Measurements from ENCODE around the gene PAPPA2. TPM values are rescaled to one million over a fixed set of nuclear protein-coding genes. Genes with fewer than 3 reads are reported as not detected.

The PAPPA2 gene
- total RNA-seq, 4 donors from 2014 or later: 0.55 to 3.3 (median 2.2) TPM; not detected in 1

DNA sequence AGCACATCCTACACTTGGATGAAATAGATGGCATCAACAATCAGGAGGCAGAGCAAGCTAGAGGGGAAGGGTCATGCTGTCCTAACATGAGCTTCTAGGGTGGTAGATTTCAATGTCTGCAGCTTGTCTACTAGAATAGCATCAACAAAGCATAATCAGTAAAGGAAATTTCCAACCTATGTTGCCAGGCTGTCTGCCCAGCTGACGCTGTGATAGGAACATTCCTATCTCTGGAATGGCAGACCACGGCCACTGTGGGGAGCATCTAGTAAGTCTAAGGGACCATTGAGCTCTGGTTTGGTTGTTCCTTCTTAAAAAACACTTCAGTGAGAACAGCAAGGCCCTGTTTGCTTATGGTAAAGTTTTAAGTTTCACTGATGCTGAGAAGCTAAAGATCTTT, 206.8 kb downstream of the PAPPA2 start:
- intact Hi-C loops (cut with DNase I; ENCODE audit: low total_unique reads) (no loop called here), in situ Hi-C loops (cut with MboI; ENCODE audit: low pct_ligation_motif_present in 1 of 4, low pct_unique_long_range_greater_than_20kb in 1 of 4, low sequenced_read_pairs in 3 of 4) (no loop called here)
- H3K4me3 ChIP-seq: no peak overlapping the region
- H3K27ac ChIP-seq: no peak overlapping the region
- no peaks in the 10 kb centered on the region for H3K4me1 ChIP-seq
- no peaks in the 10 kb centered on the region for H3K36me3 ChIP-seq
- H3K9me3 ChIP-seq: no peaks in the 10 kb centered on the region
- H3K27me3 ChIP-seq: no peaks in the 10 kb centered on the region
- TF ChIP-seq, protein P1, sequence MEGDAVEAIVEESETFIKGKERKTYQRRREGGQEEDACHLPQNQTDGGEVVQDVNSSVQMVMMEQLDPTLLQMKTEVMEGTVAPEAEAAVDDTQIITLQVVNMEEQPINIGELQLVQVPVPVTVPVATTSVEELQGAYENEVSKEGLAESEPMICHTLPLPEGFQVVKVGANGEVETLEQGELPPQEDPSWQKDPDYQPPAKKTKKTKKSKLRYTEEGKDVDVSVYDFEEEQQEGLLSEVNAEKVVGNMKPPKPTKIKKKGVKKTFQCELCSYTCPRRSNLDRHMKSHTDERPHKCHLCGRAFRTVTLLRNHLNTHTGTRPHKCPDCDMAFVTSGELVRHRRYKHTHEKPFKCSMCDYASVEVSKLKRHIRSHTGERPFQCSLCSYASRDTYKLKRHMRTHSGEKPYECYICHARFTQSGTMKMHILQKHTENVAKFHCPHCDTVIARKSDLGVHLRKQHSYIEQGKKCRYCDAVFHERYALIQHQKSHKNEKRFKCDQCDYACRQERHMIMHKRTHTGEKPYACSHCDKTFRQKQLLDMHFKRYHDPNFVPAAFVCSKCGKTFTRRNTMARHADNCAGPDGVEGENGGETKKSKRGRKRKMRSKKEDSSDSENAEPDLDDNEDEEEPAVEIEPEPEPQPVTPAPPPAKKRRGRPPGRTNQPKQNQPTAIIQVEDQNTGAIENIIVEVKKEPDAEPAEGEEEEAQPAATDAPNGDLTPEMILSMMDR (IDR thresholded peaks at IDR 0.05): no peak
- TF ChIP-seq EP300 (IDR thresholded peaks at IDR 0.05; ENCODE audit: low read depth) (no peak), POLR2AphosphoS5 (IDR thresholded peaks at IDR 0.05) (no peak), POLR2A (IDR thresholded peaks at IDR 0.05) (no peak)
- DNase-seq: no peak
- WGBS, 2 donors (ENCODE audit: low coverage in 1 of 2): 63% methylated on average over 2 of the region's 2 CpGs; no CpG with 5 or more reads in 1 of the 2 donors

DNA sequence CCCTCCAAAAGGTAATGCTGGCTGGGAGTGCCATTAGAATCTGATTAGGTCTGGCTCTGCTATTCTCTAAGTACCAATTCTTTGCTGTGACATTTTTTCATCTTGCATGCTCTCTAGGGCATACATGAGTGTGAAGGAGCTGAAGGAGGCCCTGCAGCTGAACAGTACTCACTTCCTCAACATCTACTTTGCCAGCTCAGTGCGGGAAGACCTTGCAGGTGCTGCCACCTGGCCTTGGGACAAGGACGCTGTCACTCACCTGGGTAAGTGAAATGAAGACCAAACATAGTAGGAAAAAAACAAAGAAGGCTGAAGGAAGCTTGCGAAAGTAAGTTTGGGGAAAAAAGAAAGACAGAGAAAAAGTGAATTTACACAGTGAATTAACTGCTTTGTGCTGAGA, 207.9 kb downstream of the PAPPA2 start:
- Histone ChIP-seq H3K4me1 (no peaks in the 10 kb centered on the region), H3K9me3 (no peaks in the 10 kb centered on the region), H3K27ac (no peak overlapping the region), H3K4me3 (no peak overlapping the region), H3K27me3 (no peaks in the 10 kb centered on the region), H3K36me3 (no peaks in the 10 kb centered on the region)
- in situ Hi-C loops (cut with MboI; ENCODE audit: low pct_ligation_motif_present in 1 of 4, low pct_unique_long_range_greater_than_20kb in 1 of 4, low sequenced_read_pairs in 3 of 4): no loop called here
- 56 to 71% methylated on average over 2 to 3 of the region's 3 CpGs for whole genome bisulfite sequencing, 2 donors (ENCODE audit: low coverage in 1 of 2)
- DNase-seq: no peak
- intact Hi-C loops (cut with DNase I; ENCODE audit: low total_unique reads): no loop called here
- TF ChIP-seq EP300 (IDR thresholded peaks at IDR 0.05; ENCODE audit: low read depth): no peak
- no peak for TF ChIP-seq POLR2AphosphoS5 (IDR thresholded peaks at IDR 0.05)
- TF ChIP-seq, protein P1 (IDR thresholded peaks at IDR 0.05): no peak
- no peak for TF ChIP-seq POLR2A (IDR thresholded peaks at IDR 0.05)

DNA sequence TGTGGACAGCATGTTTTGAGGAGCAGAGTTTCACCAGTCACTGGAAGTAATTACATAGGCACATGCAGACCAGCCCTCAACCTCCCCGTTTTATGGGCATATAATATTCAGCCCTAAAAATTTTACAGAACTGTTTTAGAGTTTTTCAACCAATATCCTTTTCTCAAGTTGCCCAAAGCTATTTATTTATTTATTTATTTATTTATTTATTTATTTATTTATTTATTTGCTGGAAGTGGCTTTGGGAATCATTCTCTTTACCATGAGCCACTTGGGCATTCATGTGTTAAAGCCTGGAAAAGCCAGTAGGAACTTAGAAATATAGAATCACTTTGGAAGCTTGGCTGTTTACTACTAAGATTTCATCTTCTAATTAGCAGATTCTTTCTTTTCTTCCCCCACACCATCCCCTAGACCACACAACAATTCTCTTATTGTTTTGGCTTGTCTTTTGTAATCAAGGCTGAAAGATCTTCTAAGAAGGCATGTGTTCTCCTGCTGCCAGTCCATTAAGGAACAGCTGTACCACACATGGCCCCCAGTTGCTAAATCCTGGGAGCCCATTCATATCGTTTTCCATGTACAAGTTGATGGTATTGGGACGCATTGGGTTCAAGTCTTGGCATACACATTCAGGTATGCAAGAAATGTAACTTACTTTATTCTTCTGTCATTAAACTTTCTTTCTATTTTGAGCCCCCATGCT, 220.0 kb downstream of the PAPPA2 start:
- Histone ChIP-seq H3K4me1 (no peaks in the 10 kb centered on the region), H3K27ac (no peak overlapping the region), H3K36me3 (no peaks in the 10 kb centered on the region), H3K4me3 (no peak overlapping the region), H3K27me3 (no peaks in the 10 kb centered on the region), H3K9me3 (no peaks in the 10 kb centered on the region)
- intact Hi-C loops (cut with DNase I; ENCODE audit: low total_unique reads) (loop anchor here (10.0 kb wide), 1 partner anchor 118 kb away; no protein-coding TSS in a partner anchor), in situ Hi-C loops (cut with MboI; ENCODE audit: low pct_ligation_motif_present in 1 of 4, low pct_unique_long_range_greater_than_20kb in 1 of 4, low sequenced_read_pairs in 3 of 4) (no loop called here)
- TF ChIP-seq, protein P1 (IDR thresholded peaks at IDR 0.05): no peak
- TF ChIP-seq EP300 (IDR thresholded peaks at IDR 0.05; ENCODE audit: low read depth) (no peak), POLR2A (IDR thresholded peaks at IDR 0.05) (no peak), POLR2AphosphoS5 (IDR thresholded peaks at IDR 0.05) (no peak)
- WGBS, 2 donors (ENCODE audit: low coverage in 1 of 2): 65 to 78% methylated on average over 3 of the region's 3 CpGs
- no peak for DNase-seq

DNA sequence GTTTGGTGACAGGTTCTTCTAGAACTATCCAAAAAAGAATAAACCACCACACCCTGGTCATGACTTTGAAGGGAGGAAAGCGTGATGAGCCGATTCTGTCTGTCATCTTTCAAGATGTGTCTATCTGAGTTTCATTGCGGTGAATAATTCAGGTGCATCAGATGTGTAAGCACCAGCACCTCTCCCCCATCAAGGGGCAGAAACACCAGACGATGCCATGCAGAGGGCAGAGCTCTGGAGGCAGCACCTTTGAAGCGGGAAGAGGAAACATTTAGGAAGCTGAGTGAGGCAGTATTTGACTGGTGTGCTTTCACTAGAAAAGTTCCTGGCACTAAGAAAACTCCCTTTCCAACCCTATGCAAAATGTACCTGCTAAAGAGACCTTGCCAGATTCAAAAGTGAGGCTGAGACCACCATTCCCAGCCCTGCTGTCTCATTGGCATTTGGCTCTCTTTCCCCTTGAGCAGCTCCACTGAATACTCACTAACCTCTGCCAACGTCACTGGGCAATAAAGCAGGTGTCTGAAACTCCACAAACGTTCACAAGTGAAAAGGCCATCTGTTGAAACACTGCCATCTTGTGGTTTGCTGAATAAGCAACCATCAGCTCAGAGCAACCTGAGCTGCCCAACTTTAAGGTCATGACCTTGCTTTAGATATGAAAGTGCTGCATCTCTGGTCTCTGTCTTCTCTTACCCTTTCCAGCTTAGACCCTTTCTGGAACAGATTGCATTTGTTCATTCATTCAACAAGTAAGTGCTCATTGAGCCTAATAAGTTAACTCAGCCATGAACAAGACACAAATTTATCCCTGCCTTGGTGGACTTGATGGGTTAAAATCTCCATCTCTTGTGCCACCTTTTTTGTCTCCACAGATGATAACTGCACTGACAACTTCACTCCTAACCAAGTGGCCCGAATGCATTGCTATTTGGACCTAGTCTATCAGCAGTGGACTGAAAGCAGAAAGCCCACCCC, 228.6 kb downstream of the PAPPA2 start:
- in situ Hi-C loops (cut with MboI; ENCODE audit: low pct_ligation_motif_present in 1 of 4, low pct_unique_long_range_greater_than_20kb in 1 of 4, low sequenced_read_pairs in 3 of 4) (loop anchor here in 1 of 4 donors (10.0 kb wide), 1 partner anchor 137 kb away; no protein-coding TSS in a partner anchor), intact Hi-C loops (cut with DNase I; ENCODE audit: low total_unique reads) (no loop called here)
- Histone ChIP-seq H3K4me1 (peaks cover 0 to 6% (median 4%) of the 10 kb centered on the region in 4 donors), H3K27me3 (no peaks in the 10 kb centered on the region), H3K27ac (peak overlapping the region in 3 of 4 donors; percentile 56 to 75 (median 75)), H3K4me3 (no peak overlapping the region), H3K36me3 (no peaks in the 10 kb centered on the region), H3K9me3 (no peaks in the 10 kb centered on the region)
- TF ChIP-seq, protein P1 (IDR thresholded peaks at IDR 0.05): peak; percentile 53 to 60 (median 58)
- TF ChIP-seq EP300 (IDR thresholded peaks at IDR 0.05; ENCODE audit: low read depth): no peak
- 50 to 59% methylated on average over 8 of the region's 8 CpGs for WGBS, 2 donors (ENCODE audit: low coverage in 1 of 2)
- peak; percentile 44 for DNase-seq

Data from transverse colon (tissue), 4 donors.